Measurements from ENCODE around the gene NUDT6. TPM values are rescaled to one million over a fixed set of nuclear protein-coding genes. Genes with fewer than 3 reads are reported as not detected.

Gene NUDT6
- total RNA-seq, 1 experiment from 2014 or later = 6.7 TPM

- ChIA-PET CTCF (no interaction called here), POLR2A (interaction anchor here (0.8 to 2.2 kb wide), 3 partner anchors 27 to 162 kb away, joined by 4 to 7 read pairs (median 6); no protein-coding TSS in a partner anchor)
- peaks cover 16% of the 10 kb centered on the region for H3K4me1 Mint-ChIP-seq (ENCODE audit: insufficient read depth, unreplicated experiment)
- H3K36me3 Mint-ChIP-seq (ENCODE audit: insufficient read depth, unreplicated experiment) = peaks cover 24% of the 10 kb centered on the region
- no peak for DNase-seq (ENCODE audit: unreplicated experiment)
- no peaks in the 10 kb centered on the region for H3K9me3 Mint-ChIP-seq (ENCODE audit: unreplicated experiment)
- no peak overlapping the region for H3K4me3 Mint-ChIP-seq (ENCODE audit: unreplicated experiment)
- intact Hi-C loops (cut with micrococcal nuclease) = loop anchor here (5.0 kb wide), 2 partner anchors 68 to 138 kb away; partner anchors contain the start of gene FGF2
- no peak for TF ChIP-seq CTCF (IDR thresholded peaks at IDR 0.05; ENCODE audit: unreplicated experiment)
- BruUV-seq (replicated peaks) = no TSS peak
- H3K27ac Mint-ChIP-seq (ENCODE audit: low read depth, unreplicated experiment) = peak overlapping the region; percentile 15
- no peaks in the 10 kb centered on the region for H3K27me3 Mint-ChIP-seq (ENCODE audit: insufficient read depth, unreplicated experiment)
Measured at GRCh38 chr4:122894827-122895226, 27.6 kb downstream of the NUDT6 start.

GRCh38 chr4:122890147-122890795, 32.1 kb downstream of the NUDT6 start:
- Mint-ChIP-seq H3K36me3 (ENCODE audit: insufficient read depth, unreplicated experiment) (peaks cover 17% of the 10 kb centered on the region), H3K27ac (ENCODE audit: low read depth, unreplicated experiment) (peak overlapping the region; percentile 82), H3K4me1 (ENCODE audit: insufficient read depth, unreplicated experiment) (peaks cover 12% of the 10 kb centered on the region), H3K9me3 (ENCODE audit: unreplicated experiment) (peaks cover 8% of the 10 kb centered on the region), H3K4me3 (ENCODE audit: unreplicated experiment) (peak overlapping the region; percentile 35), H3K27me3 (ENCODE audit: insufficient read depth, unreplicated experiment) (no peaks in the 10 kb centered on the region)
- intact Hi-C loops (cut with micrococcal nuclease) = no loop called here
- TF ChIP-seq CTCF (IDR thresholded peaks at IDR 0.05; ENCODE audit: unreplicated experiment) = no peak
- BruUV-seq (replicated peaks) = no TSS peak
- peak; percentile 26 for DNase-seq (ENCODE audit: unreplicated experiment)
- ChIA-PET CTCF (interaction anchor here (0.8 kb wide), 1 partner anchor 133 kb away, joined by 3 read pairs; no protein-coding TSS in a partner anchor), POLR2A (interaction anchor here (0.6 to 2.0 kb wide), 9 partner anchors 9 to 157 kb away, joined by 3 to 9 read pairs (median 4); partner anchors contain the start of genes BBS12, FGF2 and NUDT6)

- peaks cover 8% of the 10 kb centered on the region for H3K9me3 Mint-ChIP-seq (ENCODE audit: unreplicated experiment)
- peak overlapping the region; percentile 35 for H3K4me3 Mint-ChIP-seq (ENCODE audit: unreplicated experiment)
- BruUV-seq (replicated peaks) = no TSS peak
- no peak for TF ChIP-seq CTCF (IDR thresholded peaks at IDR 0.05; ENCODE audit: unreplicated experiment)
- H3K27ac Mint-ChIP-seq (ENCODE audit: low read depth, unreplicated experiment) = peak overlapping the region; percentile 82
- CTCF ChIA-PET = no interaction called here
- H3K4me1 Mint-ChIP-seq (ENCODE audit: insufficient read depth, unreplicated experiment) = peaks cover 12% of the 10 kb centered on the region
- H3K27me3 Mint-ChIP-seq (ENCODE audit: insufficient read depth, unreplicated experiment) = no peaks in the 10 kb centered on the region
- peak; percentile 57 for DNase-seq (ENCODE audit: unreplicated experiment)
- intact Hi-C loops (cut with micrococcal nuclease) = no loop called here
- POLR2A ChIA-PET = interaction anchor here (0.7 to 2.0 kb wide), 12 partner anchors 10 to 157 kb away, joined by 3 to 9 read pairs (median 4); partner anchors contain the start of genes BBS12 and NUDT6
- peaks cover 14% of the 10 kb centered on the region for H3K36me3 Mint-ChIP-seq (ENCODE audit: insufficient read depth, unreplicated experiment)
Measured at GRCh38 chr4:122889726-122890125, 32.7 kb downstream of the NUDT6 start.

- ChIA-PET CTCF (no interaction called here), POLR2A (interaction anchor here (1.2 to 1.7 kb wide), 2 partner anchors 53 to 108 kb away, joined by 3 read pairs; no protein-coding TSS in a partner anchor)
- no peak for DNase-seq (ENCODE audit: unreplicated experiment)
- no TSS peak for BruUV-seq (replicated peaks)
- Mint-ChIP-seq H3K9me3 (ENCODE audit: unreplicated experiment) (peaks cover 18% of the 10 kb centered on the region), H3K27me3 (ENCODE audit: insufficient read depth, unreplicated experiment) (no peaks in the 10 kb centered on the region), H3K4me1 (ENCODE audit: insufficient read depth, unreplicated experiment) (peaks cover 7% of the 10 kb centered on the region), H3K27ac (ENCODE audit: low read depth, unreplicated experiment) (peak overlapping the region; percentile 50), H3K4me3 (ENCODE audit: unreplicated experiment) (no peak overlapping the region), H3K36me3 (ENCODE audit: insufficient read depth, unreplicated experiment) (peaks cover 27% of the 10 kb centered on the region)
- intact Hi-C loops (cut with micrococcal nuclease) = no loop called here
- no peak for TF ChIP-seq CTCF (IDR thresholded peaks at IDR 0.05; ENCODE audit: unreplicated experiment)
Measured at GRCh38 chr4:122884499-122884898, 37.9 kb downstream of the NUDT6 start.

All from MCF 10A (cell line).